Epithelial cell of prostate (primary cell): Measurements from ENCODE around the gene IGF2BP2.
"Not testable (repeated sequence)": the region's sequence is repeated elsewhere in the genome, so short reads cannot be mapped to it uniquely, and the experiment has no call there.

ENCODE experiments used
- DNase-seq: peaks from one replicate; pipeline ENCODE4 v3.0.0-alpha.2; 2011; ENCODE audit warnings: low read depth, low spot score
- H3K27ac ChIP-seq: fragments of 450-650 bp; 2 replicates; pipeline ENCODE4 v1.5.1; 2017; ENCODE audit warnings: mild to moderate bottlenecking

IGF2BP2 gene

DNA sequence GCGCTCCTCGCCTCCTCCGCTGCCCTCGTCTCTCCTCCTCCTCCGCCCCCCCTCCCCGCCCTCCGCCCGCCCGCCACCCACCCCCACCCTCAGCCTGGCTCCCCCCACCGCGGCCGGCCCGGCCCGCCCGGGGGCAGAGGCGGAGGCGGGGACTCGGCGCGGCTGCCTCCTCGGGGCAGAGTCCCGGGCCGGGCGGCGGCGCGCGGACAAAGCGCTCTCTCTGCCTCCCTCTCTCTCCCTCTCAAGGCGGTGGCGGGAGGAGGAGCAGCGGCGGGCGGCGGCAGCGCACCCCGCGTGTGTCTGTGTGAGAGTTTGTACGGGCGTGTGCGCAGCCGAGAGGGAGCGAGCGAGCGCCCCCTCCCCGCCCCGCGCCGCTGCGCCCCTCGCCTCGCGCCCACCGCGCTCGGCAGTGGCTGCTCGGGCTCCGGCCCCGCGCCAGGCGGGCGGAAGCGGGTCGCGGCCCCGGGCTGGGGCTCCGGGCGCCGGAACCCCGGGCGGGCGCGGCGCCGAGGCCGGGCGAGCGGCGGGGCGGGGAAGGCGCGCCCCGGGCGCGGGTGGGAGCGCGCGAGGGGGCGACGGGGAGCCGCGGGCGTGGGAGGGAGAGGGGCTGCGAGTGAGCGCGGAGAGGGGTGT lies at the start of gene IGF2BP2:
Gene IGF2BP2, minus strand, starts transcription at position 37 of the 633 bp plus-strand sequence. CDS start 82 bp downstream, outside the sequence.
- no peak for DNase-seq
- H3K27ac ChIP-seq = peak within 1 kb of the TSS; percentile 90

- no peak for DNase-seq
- H3K27ac ChIP-seq = no peak overlapping the region
Observed at GRCh38 chr3:185874119-185874518, 49.3 kb upstream of the IGF2BP2 start.

- no peak overlapping the region for H3K27ac ChIP-seq
- DNase-seq = no peak
Observed at GRCh38 chr3:185867650-185868049, 42.8 kb upstream of the IGF2BP2 start.

- no peak overlapping the region for H3K27ac ChIP-seq
- DNase-seq = no peak
Observed at GRCh38 chr3:185866995-185867394, 42.2 kb upstream of the IGF2BP2 start.

- no peak for DNase-seq
- no peak overlapping the region for H3K27ac ChIP-seq
Observed at GRCh38 chr3:185866555-185866954, 41.7 kb upstream of the IGF2BP2 start.

- DNase-seq = no peak
- H3K27ac ChIP-seq = no peak overlapping the region
Observed at GRCh38 chr3:185865247-185865646, 40.4 kb upstream of the IGF2BP2 start.

GRCh38 chr3:185864767-185865166 lies 39.9 kb upstream of the IGF2BP2 start:
- DNase-seq = no peak
- H3K27ac ChIP-seq = no peak overlapping the region

DNA sequence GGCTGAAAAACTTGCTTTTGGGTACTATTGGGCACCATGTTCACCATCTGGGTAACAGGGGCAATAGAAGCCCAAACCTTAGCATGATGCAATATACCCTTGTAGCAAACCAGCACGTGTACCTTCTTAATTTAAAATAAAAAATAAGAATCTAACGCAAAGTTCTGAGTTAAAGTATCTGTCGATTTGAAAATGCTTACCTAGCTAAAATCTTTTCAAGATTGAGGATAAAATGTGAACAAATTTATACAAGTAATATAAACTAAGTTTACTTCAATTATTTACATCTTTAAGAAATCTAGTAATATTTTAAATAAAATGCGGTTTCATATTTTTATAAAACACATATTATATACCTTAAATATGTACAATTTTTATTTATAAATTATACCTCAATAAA lies 38.1 kb upstream of the IGF2BP2 start:
- DNase-seq = no peak
- no peak overlapping the region for H3K27ac ChIP-seq

DNA sequence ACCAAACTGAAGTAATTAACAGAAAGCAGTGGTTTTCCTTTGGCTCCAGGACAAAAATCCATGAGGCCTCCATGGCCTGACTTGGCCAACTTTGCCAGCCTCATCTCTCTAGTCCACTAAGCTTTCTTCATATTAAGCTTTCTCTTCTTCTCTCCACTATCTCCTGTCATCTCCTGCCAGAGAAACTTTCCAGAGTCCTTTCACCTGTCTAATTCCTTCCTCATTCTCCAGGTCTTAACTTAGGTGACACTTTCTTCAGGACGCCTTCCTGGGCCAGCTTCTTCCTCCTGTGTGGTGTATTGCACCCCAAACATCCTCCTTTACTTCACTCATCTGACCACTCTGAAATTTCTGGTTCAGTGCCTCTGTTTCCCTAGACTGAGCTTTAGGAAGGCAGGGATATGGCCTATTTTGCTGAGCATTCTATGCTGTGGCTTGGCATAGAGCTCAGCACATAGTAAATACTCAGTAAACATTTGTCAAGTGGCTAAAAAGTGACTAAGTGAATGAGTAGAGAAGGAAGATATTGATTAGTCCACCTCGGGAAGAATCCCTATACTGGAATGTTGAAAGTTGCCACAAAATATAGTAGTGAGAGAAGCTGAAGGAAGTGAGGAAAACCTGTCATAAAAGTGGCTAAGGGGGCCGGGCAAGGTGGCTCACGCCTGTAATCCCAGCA lies 34.6 kb upstream of the IGF2BP2 start:
- no peak overlapping the region for H3K27ac ChIP-seq
- no peak for DNase-seq

- H3K27ac ChIP-seq = no peak overlapping the region
- DNase-seq = no peak
Observed at GRCh38 chr3:185858502-185859225, 33.8 kb upstream of the IGF2BP2 start.

GRCh38 chr3:185857208-185857607 lies 32.4 kb upstream of the IGF2BP2 start:
- H3K27ac ChIP-seq = no peak overlapping the region
- no peak for DNase-seq

DNA sequence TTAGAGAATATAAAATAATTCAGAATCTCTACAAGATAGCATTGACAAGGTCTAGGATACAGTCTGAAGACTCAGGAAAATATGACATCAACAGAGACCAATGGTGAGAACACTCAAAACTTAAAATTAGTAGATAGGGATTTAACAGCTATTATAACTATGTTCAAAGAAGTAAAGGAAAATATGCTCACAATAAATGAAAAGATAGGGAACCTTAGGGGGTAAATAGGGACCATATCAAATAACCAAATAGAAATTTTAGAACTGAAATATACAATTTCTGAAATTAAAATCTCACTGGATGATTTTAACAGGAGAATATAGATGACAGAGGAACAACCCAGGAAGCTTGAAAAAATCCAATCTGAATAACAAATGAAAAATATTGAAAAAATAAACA lies 31.8 kb upstream of the IGF2BP2 start:
- no peak overlapping the region for H3K27ac ChIP-seq
- DNase-seq = no peak

- not testable (repeated sequence) for DNase-seq, H3K27ac ChIP-seq
Observed at GRCh38 chr3:185853771-185854170, 28.9 kb upstream of the IGF2BP2 start.

- H3K27ac ChIP-seq = no peak overlapping the region
- no peak for DNase-seq
Observed at GRCh38 chr3:185852635-185853034, 27.8 kb upstream of the IGF2BP2 start.

DNA sequence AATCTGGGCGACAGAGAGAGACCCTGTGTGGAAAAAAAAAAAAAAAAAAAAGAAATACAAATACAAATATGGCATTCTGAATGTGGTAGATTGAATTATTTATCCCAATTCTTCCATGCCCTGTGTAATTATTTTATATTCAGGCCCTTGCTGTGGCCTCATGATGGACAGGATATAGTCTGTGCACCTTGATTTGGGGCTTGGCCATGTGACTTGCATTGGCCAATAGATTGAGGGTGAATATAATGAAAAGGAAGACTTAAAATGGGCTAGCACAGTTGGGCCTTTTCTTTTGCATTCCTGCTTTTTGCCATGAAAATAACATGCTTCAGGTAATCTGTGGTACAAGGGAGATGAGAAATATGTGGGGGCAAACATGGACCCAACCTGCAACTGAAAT lies 27.1 kb upstream of the IGF2BP2 start:
- H3K27ac ChIP-seq = no peak overlapping the region
- DNase-seq = no peak

GRCh38 chr3:185851046-185851445 lies 26.2 kb upstream of the IGF2BP2 start:
- no peak for DNase-seq
- no peak overlapping the region for H3K27ac ChIP-seq

- no peak overlapping the region for H3K27ac ChIP-seq
- DNase-seq = no peak
Observed at GRCh38 chr3:185847506-185847905, 22.7 kb upstream of the IGF2BP2 start.

DNA sequence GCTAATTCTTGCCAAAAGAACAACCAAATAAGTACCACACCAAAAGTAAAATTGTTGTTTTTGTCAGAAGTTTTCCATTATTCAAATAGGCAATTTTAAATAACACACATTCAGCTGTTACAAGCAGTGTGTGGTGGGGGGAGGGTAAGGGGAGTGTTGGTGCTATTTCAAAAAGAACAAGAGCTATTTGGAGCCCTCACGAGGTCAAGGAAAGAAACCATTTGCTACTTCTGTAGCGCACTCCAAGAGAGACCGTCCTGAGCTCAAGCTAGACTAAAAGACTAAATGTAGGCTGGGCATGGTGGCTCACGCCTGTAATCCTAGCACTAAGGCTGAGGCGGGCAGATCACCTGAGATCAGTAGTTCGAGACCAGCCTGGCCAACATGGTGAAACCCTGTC lies 21.2 kb upstream of the IGF2BP2 start:
- DNase-seq = no peak
- H3K27ac ChIP-seq = no peak overlapping the region

DNA sequence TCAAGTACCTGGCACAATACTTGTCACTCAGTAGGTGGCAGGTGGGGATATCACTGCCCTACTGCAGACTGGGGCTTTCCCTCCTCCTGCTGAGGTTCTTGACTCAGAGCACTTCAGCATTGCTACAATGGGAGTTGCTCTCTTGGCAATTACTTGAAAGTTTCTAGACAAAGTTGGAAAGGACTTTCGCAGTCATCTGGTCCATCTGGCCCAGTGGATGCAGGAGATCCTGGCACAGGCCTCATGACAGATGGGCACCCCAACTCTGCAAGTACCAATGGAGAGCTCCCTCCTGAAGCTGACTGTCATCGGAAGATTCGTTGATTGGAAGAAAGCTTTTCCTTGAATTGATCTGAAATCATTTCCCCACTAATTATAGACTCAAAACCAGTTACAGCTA lies 19.2 kb upstream of the IGF2BP2 start:
- H3K27ac ChIP-seq = no peak overlapping the region
- no peak for DNase-seq

DNA sequence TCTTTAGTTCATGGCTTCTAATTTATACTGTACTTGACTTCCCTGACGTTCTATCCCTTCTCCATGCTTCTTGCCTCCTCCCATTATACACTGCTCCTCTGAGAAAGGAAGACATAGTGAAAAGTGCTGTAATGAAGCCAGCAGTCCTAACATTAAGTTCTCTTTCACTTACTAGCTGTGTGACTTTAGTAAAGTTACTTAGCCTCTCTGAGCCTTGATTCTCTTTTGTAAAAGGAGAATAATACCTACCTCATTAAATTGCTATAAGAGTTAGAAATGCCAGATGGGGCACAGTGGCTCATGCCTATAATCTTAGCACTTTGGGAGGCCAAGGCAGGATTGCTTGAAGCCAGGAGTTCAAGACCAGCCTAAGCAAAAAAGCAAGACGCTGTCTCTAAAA lies 18.8 kb upstream of the IGF2BP2 start:
- no peak overlapping the region for H3K27ac ChIP-seq
- DNase-seq = no peak

DNA sequence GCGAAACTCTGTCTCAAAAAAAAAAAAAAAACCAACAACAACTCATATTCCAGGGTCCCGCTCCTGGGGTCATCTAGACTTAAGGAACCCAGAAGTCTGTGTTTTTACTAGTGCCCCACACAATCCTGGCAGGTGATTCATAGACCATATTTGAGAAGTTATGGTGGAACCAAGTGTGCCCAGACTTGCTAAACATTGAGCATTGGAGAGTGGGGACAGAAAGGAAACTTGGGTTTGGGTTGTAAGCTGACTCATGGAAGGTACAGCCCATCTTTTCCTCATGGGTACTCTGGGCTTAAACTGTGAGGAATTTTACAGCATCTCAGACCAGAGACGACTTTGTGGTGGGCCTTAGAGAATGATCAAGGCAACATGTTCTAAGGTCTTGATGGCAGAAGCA lies 18.3 kb upstream of the IGF2BP2 start:
- DNase-seq = no peak
- H3K27ac ChIP-seq = no peak overlapping the region
